ENCODE measurements around the gene FADS2.

The FADS2 gene

GRCh38 chr11:61793829-61794204 lies 34.3 kb upstream of the FADS2 start:
- no peak for TF ChIP-seq CSRNP3 (CRISPR knock-in tag; IDR thresholded peaks at IDR 0.05)
- TF ChIP-seq PPARA (CRISPR knock-in tag; IDR thresholded peaks at IDR 0.05; ENCODE audit: borderline replicate concordance), result no peak
- no peak for ATAC-seq

GRCh38 chr11:61794579-61794978 lies 33.5 kb upstream of the FADS2 start:
- no peak for ATAC-seq
- TF ChIP-seq OSR1 (CRISPR knock-in tag; IDR thresholded peaks at IDR 0.05) (no peak), RARB (CRISPR knock-in tag; IDR thresholded peaks at IDR 0.05) (no peak), ZFP3 (CRISPR knock-in tag; IDR thresholded peaks at IDR 0.05) (no peak), POU6F1 (CRISPR knock-in tag; IDR thresholded peaks at IDR 0.05; ENCODE audit: borderline replicate concordance, low read depth) (no peak), GLIS3 (CRISPR knock-in tag; IDR thresholded peaks at IDR 0.05) (no peak), ESRRG (CRISPR knock-in tag; IDR thresholded peaks at IDR 0.05) (no peak), CSRNP3 (CRISPR knock-in tag; IDR thresholded peaks at IDR 0.05) (no peak), TOX (CRISPR knock-in tag; IDR thresholded peaks at IDR 0.05; ENCODE audit: borderline replicate concordance) (no peak), PPARA (CRISPR knock-in tag; IDR thresholded peaks at IDR 0.05; ENCODE audit: borderline replicate concordance) (no peak), ZNF8 (CRISPR knock-in tag; IDR thresholded peaks at IDR 0.05) (no peak), CSDC2 (CRISPR knock-in tag; IDR thresholded peaks at IDR 0.05) (no peak)

- no peak for ATAC-seq
- TF ChIP-seq CSRNP3 (CRISPR knock-in tag; IDR thresholded peaks at IDR 0.05) (no peak), TCF4 (CRISPR knock-in tag; IDR thresholded peaks at IDR 0.05; ENCODE audit: borderline replicate concordance) (no peak), ZFP3 (CRISPR knock-in tag; IDR thresholded peaks at IDR 0.05) (no peak), ZNF565 (CRISPR knock-in tag; conservative IDR thresholded peaks at IDR 0.05; ENCODE audit: low read depth) (no peak), GLIS3 (CRISPR knock-in tag; IDR thresholded peaks at IDR 0.05) (no peak), BACH2 (CRISPR knock-in tag; IDR thresholded peaks at IDR 0.05; ENCODE audit: borderline replicate concordance) (no peak)
Measured at GRCh38 chr11:61795459-61795858, 32.6 kb upstream of the FADS2 start.

- ATAC-seq, result no peak
- TF ChIP-seq TSHZ2 (CRISPR knock-in tag; IDR thresholded peaks at IDR 0.05) (no peak), POU6F1 (CRISPR knock-in tag; IDR thresholded peaks at IDR 0.05; ENCODE audit: borderline replicate concordance, low read depth) (no peak), OSR1 (CRISPR knock-in tag; IDR thresholded peaks at IDR 0.05) (no peak), TCF4 (CRISPR knock-in tag; IDR thresholded peaks at IDR 0.05; ENCODE audit: borderline replicate concordance) (no peak), PATZ1 (CRISPR knock-in tag; IDR thresholded peaks at IDR 0.05; ENCODE audit: borderline replicate concordance) (no peak), ZC3H10 (CRISPR knock-in tag; IDR thresholded peaks at IDR 0.05) (no peak), CREB5 (CRISPR knock-in tag; IDR thresholded peaks at IDR 0.05; ENCODE audit: low read depth) (no peak), CSDC2 (CRISPR knock-in tag; IDR thresholded peaks at IDR 0.05) (no peak), TOX (CRISPR knock-in tag; IDR thresholded peaks at IDR 0.05; ENCODE audit: borderline replicate concordance) (no peak), BACH2 (CRISPR knock-in tag; IDR thresholded peaks at IDR 0.05; ENCODE audit: borderline replicate concordance) (no peak), CSRNP3 (CRISPR knock-in tag; IDR thresholded peaks at IDR 0.05) (no peak)
Measured at GRCh38 chr11:61795876-61796526, 32.1 kb upstream of the FADS2 start.
